Measurements from ENCODE around the gene SMIM17. TPM values are rescaled to one million over a fixed set of nuclear protein-coding genes. Genes with fewer than 3 reads are reported as not detected.

The SMIM17 gene
- total and polyA plus RNA-seq, 2 of the 13 experiments (the other 11 are each of a cell fraction or from before 2014, with no cell fraction given) = 0.21 to 0.53 TPM

DNA sequence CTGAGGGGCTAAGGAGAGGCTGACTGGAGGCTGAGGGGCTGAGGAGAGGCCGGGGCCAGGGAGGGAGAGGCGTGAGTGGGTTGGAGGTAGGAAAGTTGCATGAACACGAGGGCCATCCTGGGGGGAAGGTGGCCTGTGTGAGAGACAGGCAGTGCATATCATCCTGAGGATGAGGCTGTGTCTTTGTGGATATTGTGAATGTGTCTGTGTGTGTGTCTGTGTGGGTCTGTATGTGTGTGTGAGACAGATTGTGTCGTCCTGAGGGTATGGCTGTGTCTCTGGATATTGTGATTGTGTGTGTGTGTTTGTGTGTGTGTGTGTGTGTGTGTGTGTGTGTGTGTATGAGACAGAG, 47.4 kb upstream of the SMIM17 start (continued):
- TF ChIP-seq TAF15 (IDR thresholded peaks at IDR 0.05; ENCODE audit: low read depth, low read length, poor library complexity, severe bottlenecking) (no peak), ZNF460 (CRISPR knock-in tag; IDR thresholded peaks at IDR 0.05; ENCODE audit: borderline replicate concordance) (no peak), ZNF432 (CRISPR knock-in tag; IDR thresholded peaks at IDR 0.05; ENCODE audit: borderline replicate concordance) (no peak), ZMYM2 (CRISPR knock-in tag; IDR thresholded peaks at IDR 0.05) (no peak), ZHX1 (CRISPR knock-in tag; IDR thresholded peaks at IDR 0.05; ENCODE audit: low read depth) (0 out of 2 replicates have a peak, but pooled peaks have one; percentile 31), NR3C1 (CRISPR knock-in tag; IDR thresholded peaks at IDR 0.05) (no peak), HOXA3 (CRISPR knock-in tag; IDR thresholded peaks at IDR 0.05) (peak; percentile 2; the same call in 1 of the 2 replicates), ZNF292 (CRISPR knock-in tag; IDR thresholded peaks at IDR 0.05; ENCODE audit: borderline replicate concordance, low read depth) (no peak), ZFX (CRISPR knock-in tag; IDR thresholded peaks at IDR 0.05; ENCODE audit: low read depth) (peak; percentile 28; the same call in 1 of the 2 replicates), ZNF672 (CRISPR knock-in tag; IDR thresholded peaks at IDR 0.05) (no peak), MAF1 (CRISPR knock-in tag; IDR thresholded peaks at IDR 0.05; ENCODE audit: borderline replicate concordance) (no peak), UBTF (CRISPR knock-in tag; IDR thresholded peaks at IDR 0.05) (0 out of 2 replicates have a peak, but pooled peaks have one; percentile 2), ZNF543 (CRISPR knock-in tag; IDR thresholded peaks at IDR 0.05) (no peak)
- TF ChIP-seq, protein P1, sequence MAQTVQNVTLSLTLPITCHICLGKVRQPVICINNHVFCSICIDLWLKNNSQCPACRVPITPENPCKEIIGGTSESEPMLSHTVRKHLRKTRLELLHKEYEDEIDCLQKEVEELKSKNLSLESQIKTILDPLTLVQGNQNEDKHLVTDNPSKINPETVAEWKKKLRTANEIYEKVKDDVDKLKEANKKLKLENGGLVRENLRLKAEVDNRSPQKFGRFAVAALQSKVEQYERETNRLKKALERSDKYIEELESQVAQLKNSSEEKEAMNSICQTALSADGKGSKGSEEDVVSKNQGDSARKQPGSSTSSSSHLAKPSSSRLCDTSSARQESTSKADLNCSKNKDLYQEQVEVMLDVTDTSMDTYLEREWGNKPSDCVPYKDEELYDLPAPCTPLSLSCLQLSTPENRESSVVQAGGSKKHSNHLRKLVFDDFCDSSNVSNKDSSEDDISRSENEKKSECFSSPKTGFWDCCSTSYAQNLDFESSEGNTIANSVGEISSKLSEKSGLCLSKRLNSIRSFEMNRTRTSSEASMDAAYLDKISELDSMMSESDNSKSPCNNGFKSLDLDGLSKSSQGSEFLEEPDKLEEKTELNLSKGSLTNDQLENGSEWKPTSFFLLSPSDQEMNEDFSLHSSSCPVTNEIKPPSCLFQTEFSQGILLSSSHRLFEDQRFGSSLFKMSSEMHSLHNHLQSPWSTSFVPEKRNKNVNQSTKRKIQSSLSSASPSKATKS (CRISPR knock-in tag; IDR thresholded peaks at IDR 0.05) = no peak
- TF ChIP-seq, protein P2, sequence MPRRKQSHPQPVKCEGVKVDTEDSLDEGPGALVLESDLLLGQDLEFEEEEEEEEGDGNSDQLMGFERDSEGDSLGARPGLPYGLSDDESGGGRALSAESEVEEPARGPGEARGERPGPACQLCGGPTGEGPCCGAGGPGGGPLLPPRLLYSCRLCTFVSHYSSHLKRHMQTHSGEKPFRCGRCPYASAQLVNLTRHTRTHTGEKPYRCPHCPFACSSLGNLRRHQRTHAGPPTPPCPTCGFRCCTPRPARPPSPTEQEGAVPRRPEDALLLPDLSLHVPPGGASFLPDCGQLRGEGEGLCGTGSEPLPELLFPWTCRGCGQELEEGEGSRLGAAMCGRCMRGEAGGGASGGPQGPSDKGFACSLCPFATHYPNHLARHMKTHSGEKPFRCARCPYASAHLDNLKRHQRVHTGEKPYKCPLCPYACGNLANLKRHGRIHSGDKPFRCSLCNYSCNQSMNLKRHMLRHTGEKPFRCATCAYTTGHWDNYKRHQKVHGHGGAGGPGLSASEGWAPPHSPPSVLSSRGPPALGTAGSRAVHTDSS (CRISPR knock-in tag; conservative IDR thresholded peaks at IDR 0.05) = no peak
- TF ChIP-seq, protein P3, sequence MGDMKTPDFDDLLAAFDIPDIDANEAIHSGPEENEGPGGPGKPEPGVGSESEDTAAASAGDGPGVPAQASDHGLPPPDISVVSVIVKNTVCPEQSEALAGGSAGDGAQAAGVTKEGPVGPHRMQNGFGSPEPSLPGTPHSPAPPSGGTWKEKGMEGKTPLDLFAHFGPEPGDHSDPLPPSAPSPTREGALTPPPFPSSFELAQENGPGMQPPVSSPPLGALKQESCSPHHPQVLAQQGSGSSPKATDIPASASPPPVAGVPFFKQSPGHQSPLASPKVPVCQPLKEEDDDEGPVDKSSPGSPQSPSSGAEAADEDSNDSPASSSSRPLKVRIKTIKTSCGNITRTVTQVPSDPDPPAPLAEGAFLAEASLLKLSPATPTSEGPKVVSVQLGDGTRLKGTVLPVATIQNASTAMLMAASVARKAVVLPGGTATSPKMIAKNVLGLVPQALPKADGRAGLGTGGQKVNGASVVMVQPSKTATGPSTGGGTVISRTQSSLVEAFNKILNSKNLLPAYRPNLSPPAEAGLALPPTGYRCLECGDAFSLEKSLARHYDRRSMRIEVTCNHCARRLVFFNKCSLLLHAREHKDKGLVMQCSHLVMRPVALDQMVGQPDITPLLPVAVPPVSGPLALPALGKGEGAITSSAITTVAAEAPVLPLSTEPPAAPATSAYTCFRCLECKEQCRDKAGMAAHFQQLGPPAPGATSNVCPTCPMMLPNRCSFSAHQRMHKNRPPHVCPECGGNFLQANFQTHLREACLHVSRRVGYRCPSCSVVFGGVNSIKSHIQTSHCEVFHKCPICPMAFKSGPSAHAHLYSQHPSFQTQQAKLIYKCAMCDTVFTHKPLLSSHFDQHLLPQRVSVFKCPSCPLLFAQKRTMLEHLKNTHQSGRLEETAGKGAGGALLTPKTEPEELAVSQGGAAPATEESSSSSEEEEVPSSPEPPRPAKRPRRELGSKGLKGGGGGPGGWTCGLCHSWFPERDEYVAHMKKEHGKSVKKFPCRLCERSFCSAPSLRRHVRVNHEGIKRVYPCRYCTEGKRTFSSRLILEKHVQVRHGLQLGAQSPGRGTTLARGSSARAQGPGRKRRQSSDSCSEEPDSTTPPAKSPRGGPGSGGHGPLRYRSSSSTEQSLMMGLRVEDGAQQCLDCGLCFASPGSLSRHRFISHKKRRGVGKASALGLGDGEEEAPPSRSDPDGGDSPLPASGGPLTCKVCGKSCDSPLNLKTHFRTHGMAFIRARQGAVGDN (CRISPR knock-in tag; IDR thresholded peaks at IDR 0.05) = peak; percentile 54; the same call in 1 of the 2 replicates

Measured in HepG2 (cell line).